Limb (tissue), 2 donors: ENCODE data around the gene RPS6KA2.

Experiments
- DNase-seq, 2 donors: peaks; one replicate each; pipeline ENCODE4 v3.0.0-alpha.2; 2016; ENCODE audit errors: extremely low spot score in 2 of 2

RPS6KA2 gene

DNA sequence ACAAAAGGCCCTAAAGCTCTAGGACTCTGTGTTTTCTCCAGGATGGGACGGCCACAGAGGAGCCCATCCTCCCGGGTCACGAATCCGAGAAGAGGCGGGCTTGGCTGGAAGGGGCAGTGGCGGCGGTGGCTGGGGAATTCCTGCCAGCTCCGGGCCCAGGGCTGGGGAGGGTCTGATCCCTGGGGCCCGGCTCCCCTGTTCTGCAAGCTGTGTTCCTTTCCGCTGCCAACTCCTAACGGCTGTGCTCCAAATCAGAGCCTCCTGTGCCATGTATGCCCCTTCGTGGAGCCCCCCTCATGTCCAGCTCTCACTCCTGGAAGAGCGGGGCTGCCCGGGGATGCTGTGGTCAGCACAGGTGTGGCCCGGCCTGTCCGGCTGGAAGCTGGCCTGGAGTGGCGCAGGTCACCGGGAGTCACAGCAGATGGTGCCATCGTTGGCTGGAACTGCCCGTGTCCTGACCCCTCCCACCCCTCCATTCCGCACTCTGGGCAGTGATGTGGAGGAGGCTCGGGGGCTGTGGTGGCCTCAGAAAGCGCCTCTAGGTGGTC, 156.1 kb downstream of the RPS6KA2 start:
- no peak for DNase-seq

DNA sequence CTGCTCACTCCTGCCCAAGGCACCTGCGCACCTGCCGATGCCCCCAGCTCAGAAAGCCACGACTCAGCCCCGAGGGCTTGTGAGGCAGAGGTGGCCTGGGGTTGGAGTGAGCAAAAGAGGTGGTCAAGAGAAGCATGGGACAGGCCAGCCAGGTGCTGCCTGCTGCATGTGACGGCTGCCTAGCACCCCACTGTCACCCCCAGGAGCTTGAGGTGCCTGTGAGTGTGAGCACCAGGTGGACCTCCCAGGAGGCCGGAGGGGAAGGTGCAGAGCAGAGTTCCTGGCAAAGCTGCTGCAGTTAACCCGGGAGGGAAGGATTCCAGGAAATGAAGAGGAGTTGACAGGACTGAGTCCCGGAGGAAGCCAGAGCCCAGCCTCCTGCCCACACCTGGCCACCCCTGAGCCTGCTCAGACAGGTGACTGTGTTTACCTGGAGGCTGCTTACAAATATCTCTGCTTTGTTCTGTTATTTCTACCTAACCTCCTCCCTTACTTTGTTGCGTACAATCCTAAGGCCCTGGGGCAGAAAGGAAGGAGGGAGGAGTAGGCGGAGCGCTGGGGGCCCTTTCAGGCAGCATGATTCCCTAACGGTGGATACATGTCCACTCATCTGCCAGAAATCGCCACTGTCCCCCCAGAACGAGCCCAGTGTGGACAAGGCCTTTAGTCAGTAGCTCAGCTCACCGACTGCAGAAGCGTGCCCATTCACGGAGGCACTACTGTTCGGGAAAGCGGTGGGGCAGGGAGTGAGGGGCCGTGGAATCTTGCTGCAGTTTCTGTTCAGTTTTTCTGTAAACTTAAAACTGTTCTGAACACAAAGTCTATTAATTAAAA, 156.8 kb downstream of the RPS6KA2 start:
- DNase-seq: no peak

DNA sequence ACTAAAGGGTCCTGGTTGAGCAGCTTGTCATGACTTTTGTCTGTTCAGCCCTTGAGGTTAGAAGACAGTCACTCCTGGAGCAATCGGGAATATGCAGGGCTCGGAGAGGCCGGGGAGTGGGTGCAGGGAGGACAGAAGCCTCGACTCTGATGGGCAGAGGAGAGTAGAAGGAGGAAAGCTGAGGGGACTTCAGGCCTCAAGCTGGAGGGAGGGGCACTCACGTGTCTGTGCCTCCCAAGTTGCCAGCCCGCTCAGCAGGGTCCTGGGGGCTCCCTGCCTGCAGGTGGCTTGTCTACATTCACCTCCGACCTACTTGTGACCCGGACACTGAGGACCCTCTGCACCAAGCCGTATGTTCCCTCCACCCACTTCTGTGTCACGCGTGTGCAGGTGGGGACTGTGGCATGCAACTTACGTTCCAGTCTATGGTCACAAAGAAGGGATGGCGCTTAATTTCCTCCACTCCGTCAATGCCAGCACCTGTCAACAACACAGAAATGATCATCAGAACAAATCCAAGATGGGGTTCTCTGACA, 157.6 kb downstream of the RPS6KA2 start:
- no peak for DNase-seq

DNA sequence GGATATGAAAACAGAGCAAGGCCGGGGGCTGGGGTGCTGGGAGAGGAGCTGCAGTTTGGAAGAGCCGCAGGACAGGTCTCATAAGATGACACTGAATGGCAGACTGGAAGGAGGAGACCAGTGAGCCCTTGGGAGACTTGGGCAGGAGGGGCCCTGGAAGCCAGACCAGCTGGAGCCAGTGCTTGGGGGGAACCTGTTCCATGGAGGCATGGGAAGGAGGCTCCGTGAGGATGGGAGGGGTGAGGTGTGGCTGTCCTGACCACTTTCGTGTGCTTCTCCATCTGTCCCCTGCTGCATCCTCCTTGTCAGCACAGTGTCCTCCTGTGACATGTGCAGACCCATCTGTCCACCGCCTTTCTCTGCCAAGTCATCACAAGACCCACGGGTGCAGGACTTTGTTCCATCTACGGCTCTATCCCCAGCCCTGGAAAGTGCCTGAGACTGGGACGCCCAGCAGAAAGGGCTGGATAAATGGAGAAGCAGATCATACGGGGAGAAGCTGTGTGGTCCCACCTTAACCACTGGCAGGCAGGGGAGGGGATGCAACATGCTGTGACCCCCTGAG, 159.5 kb downstream of the RPS6KA2 start:
- no peak for DNase-seq

DNA sequence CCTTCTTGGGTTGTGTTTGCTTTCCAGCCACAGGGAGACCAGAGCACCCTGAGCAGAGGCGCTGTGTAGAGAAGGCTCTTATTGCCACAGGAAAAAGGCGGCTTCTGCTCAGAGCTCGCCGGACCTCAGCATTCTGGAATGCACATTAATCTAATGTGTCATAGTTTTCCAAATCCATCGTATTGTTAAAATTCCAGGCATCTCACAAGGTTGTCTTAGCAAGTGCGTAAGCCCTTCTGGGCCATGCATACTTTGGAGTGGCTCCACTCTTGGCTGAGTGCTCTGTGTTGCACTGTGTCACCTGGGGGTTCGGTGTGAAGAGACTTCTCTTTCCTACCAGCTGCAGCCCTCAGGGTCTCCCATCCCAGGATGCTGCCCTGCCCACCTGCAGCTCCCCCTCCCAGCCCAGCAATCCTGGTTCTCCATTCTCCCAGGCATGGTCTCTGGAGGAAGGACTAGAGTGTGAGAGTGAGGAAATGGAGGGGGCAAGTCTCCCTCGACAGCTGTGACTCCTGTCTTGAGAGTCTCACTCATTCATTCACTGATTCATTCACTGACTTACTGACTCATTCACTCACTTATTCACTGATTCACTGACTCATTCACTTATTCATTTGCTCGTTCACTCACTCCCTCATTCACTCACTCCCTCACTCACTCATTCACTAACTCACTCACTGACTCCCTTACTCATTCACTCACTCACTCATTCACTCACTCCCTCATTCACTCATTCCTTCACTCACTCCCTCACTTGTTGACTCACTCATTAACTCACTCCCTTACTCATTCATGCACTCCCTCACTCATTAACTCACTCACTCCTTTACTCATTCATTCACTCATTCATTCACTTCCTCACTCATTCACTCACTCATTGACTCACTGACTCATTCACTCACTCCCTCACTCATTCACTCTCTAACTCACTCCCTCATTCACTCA, 160.6 kb downstream of the RPS6KA2 start:
- DNase-seq: no peak

DNA sequence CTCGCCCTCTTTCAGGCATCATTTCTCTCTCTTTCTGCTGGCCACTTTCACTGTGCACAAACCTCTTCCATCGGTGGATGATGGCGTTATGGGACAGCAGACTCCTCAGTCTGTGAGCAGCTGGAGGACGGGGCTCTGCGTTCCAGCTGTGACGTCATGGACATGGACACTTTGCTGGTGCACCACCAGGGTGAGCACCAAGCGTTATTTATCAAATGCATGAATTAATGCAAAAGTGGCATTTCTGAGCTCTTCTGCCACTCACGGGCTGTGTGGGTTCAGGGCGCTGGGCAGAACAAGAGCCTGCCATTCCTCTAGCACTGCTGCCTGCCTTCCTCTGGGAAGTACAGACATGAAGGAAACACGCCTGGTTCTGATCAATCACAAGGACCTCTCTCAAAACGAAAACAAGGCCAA, 161.4 kb downstream of the RPS6KA2 start:
- peak in 1 of 2 donors; percentile 53 for DNase-seq

DNA sequence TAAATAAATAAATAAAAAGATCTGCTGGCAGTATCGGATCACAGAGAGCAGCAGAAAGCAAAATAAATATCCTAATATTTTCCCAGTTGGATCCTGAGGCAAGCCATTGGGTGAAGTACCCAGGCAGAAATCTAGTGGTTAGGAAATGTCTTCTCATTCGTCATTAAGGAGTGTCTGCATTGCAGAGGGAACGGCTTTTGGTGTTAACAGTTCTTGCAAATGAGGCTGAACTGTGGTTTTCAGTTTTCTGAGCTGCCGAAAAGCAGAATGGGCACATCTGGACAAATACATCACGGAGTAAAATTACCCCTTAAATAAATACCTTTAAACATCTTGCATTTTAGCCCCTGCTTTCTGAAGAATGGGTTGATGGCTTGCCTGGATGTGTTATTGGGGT, 162.1 kb downstream of the RPS6KA2 start:
- DNase-seq: no peak

DNA sequence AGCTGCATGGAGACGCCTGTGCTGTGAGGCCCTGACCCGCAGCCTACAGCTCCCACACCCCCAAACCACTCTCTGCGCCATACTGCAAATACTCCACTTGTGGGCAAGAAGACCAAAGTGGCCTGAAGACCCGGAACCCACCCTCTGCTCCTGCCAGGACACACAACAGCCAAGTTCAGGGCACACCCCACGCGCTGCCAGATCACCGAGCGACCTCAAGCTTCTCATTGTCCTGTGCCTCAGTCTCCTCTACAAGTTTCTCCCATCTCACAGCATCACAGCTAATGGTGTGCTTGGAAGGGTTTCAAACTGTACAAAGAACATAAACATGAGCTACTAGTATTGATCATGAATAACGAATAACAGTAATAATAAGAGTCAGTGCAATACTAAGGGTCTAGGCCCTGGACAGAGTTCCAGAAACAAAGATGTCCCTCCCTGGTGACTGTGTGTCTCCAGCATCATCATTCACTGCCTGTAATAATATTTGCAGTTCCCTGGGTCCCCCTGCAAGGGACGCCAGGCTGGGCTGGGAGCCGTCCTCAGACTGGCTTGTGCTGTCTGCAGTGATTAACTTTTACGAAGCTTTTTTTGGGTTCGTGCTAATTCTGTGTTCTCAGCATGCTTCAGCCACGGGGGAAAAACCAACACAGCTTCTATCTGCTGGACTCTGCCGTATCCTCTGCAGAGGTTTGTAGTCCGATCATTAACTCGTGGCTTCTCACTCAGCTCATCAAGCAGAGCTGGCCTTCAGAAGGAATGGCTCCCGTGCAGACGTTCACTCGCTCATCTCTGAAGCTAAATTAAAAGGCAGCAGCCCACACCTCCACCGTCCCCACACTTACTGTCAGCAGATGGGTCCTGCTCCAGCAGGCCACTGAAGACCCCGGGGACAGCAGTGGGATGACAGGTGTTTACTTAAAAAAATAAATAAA, 162.7 kb downstream of the RPS6KA2 start:
- no peak for DNase-seq

DNA sequence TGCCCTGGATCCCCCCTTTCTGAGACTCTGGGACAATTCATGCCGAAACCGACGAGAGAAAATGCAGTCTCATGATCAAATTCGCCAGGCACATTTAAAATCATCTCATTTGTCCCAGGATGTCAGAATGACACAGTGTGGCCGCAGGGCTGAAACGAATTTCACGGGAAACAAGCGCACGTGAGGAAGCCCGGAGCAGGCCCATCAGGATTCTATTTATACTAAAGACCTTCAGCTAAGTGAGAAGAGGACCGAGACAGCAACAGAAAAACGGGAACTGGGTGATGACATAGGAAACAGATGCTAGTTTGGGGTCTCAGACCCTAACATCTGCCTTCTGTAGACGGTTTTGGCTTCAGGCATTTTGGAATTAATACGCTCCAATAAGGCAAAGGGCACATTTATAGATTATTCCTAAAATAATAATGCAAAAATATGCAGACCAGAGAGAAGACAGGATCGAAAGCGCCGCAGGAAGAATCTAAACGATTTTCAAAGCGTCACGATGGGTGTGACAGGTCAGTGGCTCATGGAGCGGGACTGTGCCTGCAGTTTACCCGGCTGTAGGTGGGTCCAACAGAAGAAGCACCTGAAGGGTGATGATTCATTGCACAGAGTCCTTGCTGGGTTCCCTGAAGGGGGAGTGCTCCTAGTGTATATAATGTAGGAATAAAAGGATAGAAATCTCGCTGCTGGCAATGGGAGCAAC, 163.5 kb downstream of the RPS6KA2 start:
- no peak for DNase-seq

DNA sequence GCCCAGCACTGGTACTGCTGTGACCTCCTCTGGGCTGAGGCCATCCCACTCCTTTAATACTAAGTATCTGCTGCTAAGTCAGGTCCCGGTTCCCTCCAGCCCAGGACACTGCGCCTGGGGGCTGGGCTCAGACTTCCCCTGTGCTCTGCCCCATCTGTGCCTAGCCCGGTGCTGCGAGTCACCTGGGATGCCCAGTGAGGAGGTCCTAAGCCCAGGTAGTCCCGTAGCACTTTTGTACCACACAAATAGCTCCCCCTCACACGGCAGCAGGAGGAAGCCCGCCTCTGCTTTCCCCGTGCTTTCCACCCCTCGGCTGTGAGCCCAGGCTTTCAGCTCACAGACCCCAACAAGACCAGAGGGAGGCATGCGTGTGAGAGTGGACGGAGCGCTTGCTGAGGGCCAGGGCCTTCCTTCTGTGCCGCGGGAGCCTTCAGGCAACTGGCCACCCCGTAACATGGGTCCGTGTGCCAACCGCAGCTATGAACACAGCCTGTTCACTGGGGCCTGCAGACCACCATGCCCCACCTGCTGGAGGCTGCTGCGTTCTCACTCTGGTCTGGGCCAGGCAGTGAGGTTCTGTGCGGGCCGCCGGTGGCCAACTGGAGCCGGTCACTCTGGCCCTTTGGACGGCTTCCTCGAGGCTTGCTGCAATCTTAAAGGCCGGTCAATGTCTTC, 164.5 kb downstream of the RPS6KA2 start:
- no peak for DNase-seq

DNA sequence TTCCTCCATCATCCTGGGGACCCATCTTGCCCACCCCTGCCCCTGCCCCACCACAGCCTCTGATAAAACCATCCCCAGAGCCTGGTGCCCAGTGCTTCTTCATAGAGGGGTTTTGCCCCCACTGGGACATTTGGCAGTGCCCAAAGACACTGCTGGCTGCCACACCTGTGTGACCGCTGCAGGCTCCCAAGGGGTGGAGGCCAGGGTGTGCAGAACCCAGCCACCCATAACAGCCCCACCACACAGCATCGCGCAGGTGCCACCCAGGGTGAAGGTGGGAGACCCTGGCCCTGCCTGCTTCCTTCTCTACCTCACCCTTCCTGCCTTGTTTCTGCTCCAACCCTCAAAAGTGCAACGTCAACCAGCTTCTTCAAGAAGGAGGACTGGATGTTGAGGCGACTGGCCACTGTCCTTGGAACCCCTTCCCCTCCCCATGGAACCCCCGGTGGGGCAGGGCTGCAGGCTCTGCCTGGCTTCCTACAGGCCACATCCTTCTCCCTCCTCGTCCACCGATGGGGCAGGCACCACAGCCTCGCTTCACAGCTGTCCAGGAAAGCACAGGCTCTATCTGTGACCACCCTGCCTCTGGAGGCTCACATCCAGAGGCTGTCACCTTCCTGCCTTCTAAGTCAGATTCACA, 165.1 kb downstream of the RPS6KA2 start:
- no peak for DNase-seq

DNA sequence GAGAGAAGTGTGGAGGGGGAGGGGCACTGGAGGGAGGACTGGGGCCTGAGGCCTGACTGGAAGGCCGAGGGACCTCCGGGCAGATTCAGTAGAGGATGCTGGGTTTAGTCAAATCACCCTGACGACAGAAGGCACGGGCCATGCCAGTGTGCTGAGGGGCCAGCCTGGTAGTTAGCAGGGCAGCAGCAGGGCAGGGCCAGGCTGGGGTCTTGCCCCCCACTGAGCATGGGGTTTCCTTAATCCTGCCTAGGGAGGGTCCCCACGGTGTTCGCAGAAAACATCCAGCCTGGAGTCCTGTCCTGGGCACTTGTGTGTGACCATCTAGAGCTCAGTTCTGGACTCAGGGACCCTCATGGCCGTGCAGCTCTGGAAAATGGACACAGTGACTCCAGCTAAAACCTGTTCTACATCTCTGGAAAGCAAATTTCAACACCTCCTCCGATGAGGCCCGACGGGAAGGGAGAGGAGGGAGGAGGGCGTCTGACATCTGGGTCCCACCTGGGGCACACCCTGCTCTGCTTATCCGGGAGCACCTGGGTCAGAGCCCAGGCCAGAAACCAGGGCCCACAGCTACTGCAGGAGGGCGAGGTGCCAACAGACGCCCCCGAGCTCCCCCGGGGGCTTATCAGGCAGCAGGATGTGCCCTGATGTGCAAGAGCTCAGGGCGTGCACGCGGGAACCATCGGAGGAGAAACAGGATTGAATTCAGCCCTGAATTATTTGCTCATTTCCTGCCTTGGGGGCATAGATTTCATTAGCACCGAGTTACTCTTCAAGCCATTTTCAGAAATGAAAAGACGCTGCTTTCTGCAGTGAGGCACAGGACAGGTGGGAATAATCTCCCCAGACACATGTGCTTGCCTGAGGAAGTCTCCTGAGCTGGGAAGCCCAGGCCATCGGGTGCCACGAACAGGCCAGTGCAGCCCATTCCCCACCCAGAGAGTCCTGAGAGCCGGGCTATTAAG, 166.3 kb downstream of the RPS6KA2 start:
- DNase-seq: no peak

DNA sequence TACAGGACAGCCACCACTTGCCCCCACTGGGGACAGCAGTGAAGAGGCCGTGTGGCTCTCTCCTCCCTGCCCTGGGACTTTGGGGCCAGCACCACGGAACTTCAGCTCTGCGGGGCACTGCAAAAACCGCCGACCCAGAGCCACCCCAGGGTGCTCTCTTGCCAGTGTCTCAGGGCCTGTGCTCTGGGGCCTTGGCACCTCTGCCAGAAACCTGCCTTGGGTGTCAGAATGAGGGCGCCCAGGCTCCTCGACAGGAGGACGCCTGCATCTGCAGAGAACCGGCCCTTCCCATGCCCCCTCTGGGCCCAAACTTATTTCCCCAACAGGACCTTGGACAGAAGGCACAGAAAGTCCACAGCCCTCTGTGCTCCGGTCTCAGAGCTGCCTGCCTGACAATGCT, 167.1 kb downstream of the RPS6KA2 start:
- no peak for DNase-seq

DNA sequence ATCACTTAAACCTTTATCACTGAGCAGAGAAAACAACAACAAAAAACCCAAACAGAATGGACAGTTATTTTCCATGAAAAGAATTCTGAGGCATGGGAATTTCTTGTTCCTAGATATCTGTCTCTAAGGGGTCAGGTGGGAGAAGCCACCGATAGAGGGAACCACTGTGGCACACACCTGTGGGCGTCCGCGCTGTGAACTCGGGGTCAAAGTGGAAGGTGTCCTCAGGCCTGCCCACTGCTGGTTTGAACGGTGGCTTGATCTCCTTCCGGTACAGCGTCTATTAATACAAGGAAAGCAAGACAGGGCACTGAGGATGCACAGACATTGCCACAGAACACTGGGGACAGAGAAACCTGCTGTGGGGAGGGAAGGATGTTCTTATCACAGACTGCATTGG, 167.8 kb downstream of the RPS6KA2 start:
- no peak for DNase-seq

DNA sequence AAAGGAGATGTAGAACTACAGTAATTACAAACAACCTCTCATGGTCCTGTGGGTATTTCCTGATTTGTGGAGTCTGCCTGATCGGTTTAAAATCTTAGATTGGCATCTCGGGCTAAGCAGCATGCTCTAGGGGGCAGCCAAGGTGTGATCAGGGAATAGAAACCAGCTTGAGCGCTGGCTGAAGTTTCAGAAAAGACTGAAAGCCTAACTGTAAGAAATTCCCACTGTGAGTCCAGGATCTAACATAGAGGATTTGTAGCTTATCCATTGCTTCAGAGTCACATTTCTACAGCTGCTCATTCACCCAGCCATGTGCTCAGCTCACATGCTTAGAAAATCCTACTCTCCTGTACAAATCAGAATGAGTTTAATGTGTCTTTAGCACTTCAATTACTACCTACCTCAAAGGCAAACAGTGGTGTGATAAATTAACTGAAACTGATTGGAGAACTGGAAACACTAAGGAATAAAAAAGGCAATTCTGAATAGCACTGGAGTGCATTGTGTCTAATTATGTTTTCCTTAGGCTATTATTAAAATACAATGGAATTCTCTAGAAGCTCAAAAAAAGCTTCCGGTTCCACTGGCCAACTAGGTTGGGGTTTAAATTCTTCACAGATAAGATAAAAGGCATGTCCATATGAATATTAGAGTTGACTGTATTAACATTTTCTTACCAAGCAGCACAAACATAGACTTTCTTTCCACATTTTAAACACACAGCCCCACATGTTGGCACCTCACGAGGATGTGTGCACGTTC, 170.5 kb downstream of the RPS6KA2 start:
- DNase-seq: peak in 1 of 2 donors; percentile 27

DNA sequence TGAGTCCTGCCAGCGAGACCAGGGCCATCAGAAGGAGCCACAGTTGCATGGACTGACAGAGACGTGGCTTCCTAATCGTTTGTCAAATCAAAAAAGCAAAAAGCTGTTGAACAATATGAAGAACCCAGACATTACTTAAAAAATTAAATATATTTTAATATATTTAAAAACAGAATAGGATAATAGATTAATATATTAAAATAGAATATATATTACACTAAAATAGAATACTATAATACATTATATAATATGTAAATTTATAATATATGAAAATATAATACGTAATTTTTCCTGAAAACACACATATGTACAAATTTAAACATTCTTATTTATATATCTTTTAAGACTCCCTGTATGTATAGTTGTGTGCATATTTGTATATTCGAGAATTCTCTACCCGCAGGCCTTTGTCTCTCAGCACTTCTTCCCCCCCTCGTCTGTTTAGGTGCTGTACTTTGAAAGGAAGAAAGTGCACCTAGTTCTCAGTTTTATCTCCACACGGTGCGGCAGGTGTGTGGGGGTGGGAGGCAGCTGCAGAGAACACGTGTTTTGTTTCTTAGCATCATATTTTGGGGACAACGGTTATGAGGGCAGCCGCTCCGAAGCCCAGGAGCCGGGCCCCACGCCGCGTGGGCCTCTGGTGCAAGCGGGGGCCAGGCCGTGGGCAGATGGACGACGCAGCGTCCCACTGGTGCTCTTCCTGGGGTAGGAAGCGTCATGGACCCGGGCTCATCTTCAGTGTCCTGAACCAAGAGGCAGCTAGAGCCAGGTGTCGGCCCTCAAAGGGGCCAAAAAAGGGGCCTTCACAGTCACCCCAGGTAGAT, 172.1 kb downstream of the RPS6KA2 start:
- DNase-seq: no peak
